HepG2 (cell line): ENCODE measurements around the gene ATG7. TPM values are rescaled to one million over a fixed set of nuclear protein-coding genes. Genes with fewer than 3 reads are reported as not detected.

Experiments
- ARNTL ChIP-seq: sonication (generic); formaldehyde crosslinking; IDR thresholded peaks from 2 replicates; pipeline ENCODE4 v1.4.0; 2020; ENCODE audit warnings: mild to moderate bottlenecking, missing genetic modification reagents
- DNMT1 ChIP-seq: sonication (generic); formaldehyde crosslinking; IDR thresholded peaks from 2 replicates; pipeline ENCODE4 v1.5.1; 2020; ENCODE audit warnings: mild to moderate bottlenecking, missing genetic modification reagents
- FOXP1 ChIP-seq, 2 experiments: fragments of 450-650 bp in 1 of 2; IDR thresholded peaks; 2 replicates each; pipeline ENCODE4 v1.6.1; 2017 to 2018; ENCODE audit warnings: antibody characterized with exemption in 1 of 2
- ZNF232 ChIP-seq: sonication (generic); formaldehyde crosslinking; IDR thresholded peaks from 2 replicates; pipeline ENCODE4 v1.4.0; 2020; ENCODE audit warnings: missing genetic modification reagents, borderline replicate concordance
- ZNF558 ChIP-seq: sonication (generic); formaldehyde crosslinking; IDR thresholded peaks from 2 replicates; pipeline ENCODE4 v1.9.0; 2022; ENCODE audit warnings: mild to moderate bottlenecking, missing genetic modification reagents, borderline replicate concordance
- ZSCAN20 ChIP-seq: sonication (generic); formaldehyde crosslinking; IDR thresholded peaks from 2 replicates; pipeline ENCODE4 v1.4.0; 2020; ENCODE audit warnings: missing genetic modification reagents, mild to moderate bottlenecking, borderline replicate concordance
- polyA plus RNA-seq, 8 experiments: library from polyadenylated mRNA; depleted of rRNA in 3 of 8; stranded (reverse) in 7 of 8; unstranded in 1 of 8; fragments of >200 nt; fragmentation: Illumina TruSeq in 4 of 8; extraction: Trizol in 4 of 8; gene quantifications; 2 replicates each; pipeline versions ENCODE4 v1.2.1 to v1.2.3, GENCODE V29; 2011 to 2016; ENCODE audit warnings: low read depth in 4 of 8, missing spikeins in 1 of 8, mixed read lengths in 1 of 8; ENCODE audit not compliant: insufficient read depth in 1 of 8
- total RNA-seq, 5 experiments: library from RNA; depleted of rRNA; stranded (reverse); fragments of >200 nt; fragmentation: Illumina TruSeq; extraction: Trizol; gene quantifications; 2 replicates each; pipeline ENCODE4 v1.2.3, GENCODE V29; 2016; ENCODE audit warnings: low read depth in 1 of 5
- TF ChIP-seq, protein P1 (sequence below): sonication (generic); formaldehyde crosslinking; IDR thresholded peaks from 2 replicates; pipeline ENCODE4 v1.4.0; 2020; ENCODE audit warnings: missing genetic modification reagents, borderline replicate concordance
- TF ChIP-seq, protein P2 (sequence below): sonication (generic); formaldehyde crosslinking; IDR thresholded peaks from 2 replicates; pipeline ENCODE4 v1.9.0; 2021; ENCODE audit warnings: missing genetic modification reagents, borderline replicate concordance

ATG7 gene
- total and polyA plus RNA-seq, 2 of the 13 experiments (the other 11 are each of a cell fraction or from before 2014, with no cell fraction given), result 7.8 to 22.1 TPM

DNA sequence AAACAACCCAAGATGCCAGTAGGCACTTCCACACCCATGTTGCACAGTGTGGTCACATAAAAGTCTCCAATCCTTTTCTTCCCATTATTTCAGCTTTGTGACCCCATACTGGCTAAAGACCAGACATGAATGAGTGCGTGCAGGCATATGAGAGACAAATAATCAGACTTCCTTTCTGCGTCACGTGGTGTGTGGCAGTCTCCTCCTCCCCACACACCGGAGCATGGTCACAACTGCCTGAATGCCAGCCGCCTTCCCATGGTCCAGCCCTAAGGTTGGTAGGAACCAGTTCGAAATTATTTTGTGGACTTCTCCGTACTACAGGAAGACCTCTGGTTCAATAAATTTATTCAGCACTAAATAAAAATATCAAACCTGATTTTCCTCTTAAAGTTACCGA lies 306.0 kb downstream of the ATG7 start (continued):
- TF ChIP-seq, protein P1, sequence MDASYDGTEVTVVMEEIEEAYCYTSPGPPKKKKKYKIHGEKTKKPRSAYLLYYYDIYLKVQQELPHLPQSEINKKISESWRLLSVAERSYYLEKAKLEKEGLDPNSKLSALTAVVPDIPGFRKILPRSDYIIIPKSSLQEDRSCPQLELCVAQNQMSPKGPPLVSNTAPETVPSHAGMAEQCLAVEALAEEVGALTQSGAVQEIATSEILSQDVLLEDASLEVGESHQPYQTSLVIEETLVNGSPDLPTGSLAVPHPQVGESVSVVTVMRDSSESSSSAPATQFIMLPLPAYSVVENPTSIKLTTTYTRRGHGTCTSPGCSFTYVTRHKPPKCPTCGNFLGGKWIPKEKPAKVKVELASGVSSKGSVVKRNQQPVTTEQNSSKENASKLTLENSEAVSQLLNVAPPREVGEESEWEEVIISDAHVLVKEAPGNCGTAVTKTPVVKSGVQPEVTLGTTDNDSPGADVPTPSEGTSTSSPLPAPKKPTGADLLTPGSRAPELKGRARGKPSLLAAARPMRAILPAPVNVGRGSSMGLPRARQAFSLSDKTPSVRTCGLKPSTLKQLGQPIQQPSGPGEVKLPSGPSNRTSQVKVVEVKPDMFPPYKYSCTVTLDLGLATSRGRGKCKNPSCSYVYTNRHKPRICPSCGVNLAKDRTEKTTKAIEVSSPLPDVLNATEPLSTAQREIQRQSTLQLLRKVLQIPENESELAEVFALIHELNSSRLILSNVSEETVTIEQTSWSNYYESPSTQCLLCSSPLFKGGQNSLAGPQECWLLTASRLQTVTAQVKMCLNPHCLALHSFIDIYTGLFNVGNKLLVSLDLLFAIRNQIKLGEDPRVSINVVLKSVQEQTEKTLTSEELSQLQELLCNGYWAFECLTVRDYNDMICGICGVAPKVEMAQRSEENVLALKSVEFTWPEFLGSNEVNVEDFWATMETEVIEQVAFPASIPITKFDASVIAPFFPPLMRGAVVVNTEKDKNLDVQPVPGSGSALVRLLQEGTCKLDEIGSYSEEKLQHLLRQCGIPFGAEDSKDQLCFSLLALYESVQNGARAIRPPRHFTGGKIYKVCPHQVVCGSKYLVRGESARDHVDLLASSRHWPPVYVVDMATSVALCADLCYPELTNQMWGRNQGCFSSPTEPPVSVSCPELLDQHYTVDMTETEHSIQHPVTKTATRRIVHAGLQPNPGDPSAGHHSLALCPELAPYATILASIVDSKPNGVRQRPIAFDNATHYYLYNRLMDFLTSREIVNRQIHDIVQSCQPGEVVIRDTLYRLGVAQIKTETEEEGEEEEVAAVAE (CRISPR knock-in tag), result no peak
- TF ChIP-seq ZNF232 (CRISPR knock-in tag) (no peak), ZSCAN20 (CRISPR knock-in tag) (no peak), FOXP1 (IDR thresholded peaks at IDR 0.05) (no peak), FOXP1 (CRISPR knock-in tag; IDR thresholded peaks at IDR 0.05) (no peak), ZNF558 (CRISPR knock-in tag) (no peak), DNMT1 (CRISPR knock-in tag) (no peak), ARNTL (no peak)
- TF ChIP-seq, protein P2, sequence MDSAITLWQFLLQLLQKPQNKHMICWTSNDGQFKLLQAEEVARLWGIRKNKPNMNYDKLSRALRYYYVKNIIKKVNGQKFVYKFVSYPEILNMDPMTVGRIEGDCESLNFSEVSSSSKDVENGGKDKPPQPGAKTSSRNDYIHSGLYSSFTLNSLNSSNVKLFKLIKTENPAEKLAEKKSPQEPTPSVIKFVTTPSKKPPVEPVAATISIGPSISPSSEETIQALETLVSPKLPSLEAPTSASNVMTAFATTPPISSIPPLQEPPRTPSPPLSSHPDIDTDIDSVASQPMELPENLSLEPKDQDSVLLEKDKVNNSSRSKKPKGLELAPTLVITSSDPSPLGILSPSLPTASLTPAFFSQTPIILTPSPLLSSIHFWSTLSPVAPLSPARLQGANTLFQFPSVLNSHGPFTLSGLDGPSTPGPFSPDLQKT (CRISPR knock-in tag), result no peak
